H1 (cell line): ENCODE data around the gene UBALD1. TPM values are rescaled to one million over a fixed set of nuclear protein-coding genes. Genes with fewer than 3 reads are reported as not detected.

Experiments used
- ASH2L ChIP-seq: fragments of 200-600, 300-600 bp; sonication (generic); IDR thresholded peaks from one replicate; pipeline ENCODE4 v1.7.1; 2017; ENCODE audit warnings: low read length
- CHD7 ChIP-seq: fragments of 300-600 bp; sonication (generic); IDR thresholded peaks from 2 replicates; pipeline ENCODE4 v1.7.1; 2012; ENCODE audit warnings: low read length, moderate library complexity, mild to moderate bottlenecking, inconsistent platforms; ENCODE audit not compliant: insufficient replicate concordance
- E2F6 ChIP-seq: IDR thresholded peaks from 2 replicates; pipeline ENCODE4 v1.6.1; 2012; ENCODE audit warnings: inconsistent platforms
- JUND ChIP-seq: IDR thresholded peaks from 2 replicates; pipeline ENCODE4 v1.6.1; 2011; ENCODE audit warnings: mild to moderate bottlenecking, improper control_type of control experiment, low read length
- KDM1A ChIP-seq: fragments of 200-600, 300-600 bp; sonication (generic); IDR thresholded peaks from 2 replicates; pipeline ENCODE4 v1.7.1; 2016; ENCODE audit warnings: mild to moderate bottlenecking, low read length, borderline replicate concordance
- SAP30 ChIP-seq: fragments of 300-600 bp; sonication (generic); IDR thresholded peaks from 2 replicates; pipeline ENCODE4 v1.7.1; 2012; ENCODE audit warnings: low read length, moderate library complexity, mild to moderate bottlenecking, inconsistent platforms; ENCODE audit not compliant: insufficient read depth, insufficient replicate concordance
- SIRT6 ChIP-seq: IDR thresholded peaks from one replicate; pipeline ENCODE4 v1.7.1; 2012; ENCODE audit warnings: low read length, inconsistent platforms
- USF2 ChIP-seq: IDR thresholded peaks from 2 replicates; pipeline ENCODE4 v1.6.1; 2011; ENCODE audit warnings: low read length, improper control_type of control experiment
- ZNF274 ChIP-seq: IDR thresholded peaks from 2 replicates; pipeline ENCODE4 v1.7.0; 2012; ENCODE audit warnings: low read length, borderline replicate concordance; ENCODE audit errors: extremely low read depth
- polyA plus RNA-seq, 7 experiments: library from polyadenylated mRNA; depleted of rRNA in 3 of 7; stranded (reverse) in 5 of 7; unstranded in 2 of 7; fragments of >200 nt in 5 of 7; fragments of 200-250 nt in 2 of 7; gene quantifications; 1 replicate in 5 of 7; 2 replicates in 1 of 7; 4 replicates in 1 of 7; pipeline versions ENCODE4 v1.2.1 to v1.2.3, GENCODE V29; 2011 to 2013; ENCODE audit warnings: missing spikeins in 2 of 7, mixed read lengths in 2 of 7
- total RNA-seq: library from RNA; stranded (reverse); fragmentation: NEBNext Ultra II Directional; extraction: Animal tissue kit (Norgen Biotek cat#: 25700); gene quantifications from 2 replicates; pipeline ENCODE4 v1.2.1, GENCODE V29; 2021

The UBALD1 gene
- total and polyA plus RNA-seq, 2 of the 8 experiments (the other 6 are each of a cell fraction or from before 2014, with no cell fraction given): 28.6 to 62.0 TPM

DNA sequence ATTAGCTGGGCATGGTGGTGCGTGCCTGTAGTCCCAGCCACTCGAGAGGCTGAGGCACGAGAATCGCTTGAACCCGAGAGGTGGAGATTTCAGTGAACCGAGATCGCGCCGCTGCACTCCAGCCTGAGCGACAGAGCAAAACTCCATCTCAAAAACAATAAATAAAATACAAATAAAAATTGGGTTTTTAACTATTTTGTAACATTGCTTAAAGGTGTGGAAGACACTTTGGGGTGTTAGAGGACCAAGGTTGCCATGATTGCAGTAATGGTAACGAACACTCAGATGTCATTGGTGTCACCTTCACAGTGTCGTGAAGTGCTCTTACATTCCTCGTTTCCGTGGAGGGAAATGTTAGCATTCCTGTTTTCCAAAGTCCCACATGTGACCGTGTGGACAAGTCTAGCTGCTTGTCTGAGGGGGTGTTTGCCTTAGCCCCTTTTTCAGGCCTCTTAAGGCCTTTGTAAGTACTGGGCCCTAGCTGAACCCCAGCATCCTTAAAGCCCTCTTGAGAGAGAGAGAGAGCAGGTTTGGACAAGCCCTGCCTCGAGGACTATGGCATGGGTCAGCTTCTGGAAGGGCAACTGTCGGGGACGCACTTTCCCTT, 49.9 kb downstream of the UBALD1 start (continued):
- TF ChIP-seq CHD7: no peak
- no peak for TF ChIP-seq ASH2L
- TF ChIP-seq SAP30: no peak
- no peak for TF ChIP-seq SIRT6
- TF ChIP-seq ZNF274: no peak
- TF ChIP-seq JUND: no peak
- TF ChIP-seq KDM1A: no peak
- TF ChIP-seq E2F6: no peak
- no peak for TF ChIP-seq USF2
